Measurements from ENCODE around the gene SPAG6.
"Not testable (repeated sequence)": the region's sequence is repeated elsewhere in the genome, so short reads cannot be mapped to it uniquely, and the experiment has no call there.

The SPAG6 gene

DNA sequence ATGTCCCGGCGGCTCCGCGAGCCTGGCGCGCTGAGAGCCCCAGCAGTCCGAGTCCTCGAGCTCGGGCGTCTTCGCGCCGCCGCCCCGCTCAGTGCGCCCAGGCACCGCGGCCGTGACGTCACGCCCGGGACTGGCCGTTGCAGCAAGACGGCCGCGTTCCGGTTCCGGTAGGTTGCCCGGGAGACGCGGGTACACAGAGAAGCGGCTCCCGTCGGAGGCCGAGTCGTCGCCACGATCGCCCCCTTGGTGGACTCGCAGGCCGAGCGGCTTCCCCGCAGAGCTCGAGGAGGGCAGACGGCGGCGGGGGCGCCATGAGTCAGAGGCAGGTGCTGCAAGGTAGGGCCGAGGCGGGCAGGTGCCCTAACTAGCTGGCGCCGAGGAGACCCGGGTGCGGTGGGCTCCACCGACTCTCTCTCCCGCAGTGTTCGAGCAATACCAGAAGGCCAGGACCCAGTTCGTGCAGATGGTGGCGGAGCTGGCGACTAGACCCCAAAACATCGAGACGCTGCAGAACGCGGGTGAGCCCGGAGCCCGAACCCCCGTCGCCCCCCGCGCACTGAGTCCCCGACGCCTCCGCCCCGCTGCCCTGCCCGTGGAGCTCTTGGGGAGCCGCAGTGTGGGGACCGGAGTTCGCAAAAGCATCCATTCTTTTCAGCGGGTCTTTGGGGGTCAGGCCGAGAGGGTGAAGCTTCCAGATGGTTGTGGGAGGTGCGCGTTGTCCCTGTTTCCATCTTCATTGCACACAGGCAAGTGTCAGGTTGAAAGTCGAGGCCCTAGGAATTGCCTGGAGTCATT, at the start of gene SPAG6:
Gene SPAG6, plus strand, starts transcription at position 196 of the 795 bp plus-strand sequence. Its CDS starts 116 bp downstream, at position 312.
- DNase-seq: no peak

DNA sequence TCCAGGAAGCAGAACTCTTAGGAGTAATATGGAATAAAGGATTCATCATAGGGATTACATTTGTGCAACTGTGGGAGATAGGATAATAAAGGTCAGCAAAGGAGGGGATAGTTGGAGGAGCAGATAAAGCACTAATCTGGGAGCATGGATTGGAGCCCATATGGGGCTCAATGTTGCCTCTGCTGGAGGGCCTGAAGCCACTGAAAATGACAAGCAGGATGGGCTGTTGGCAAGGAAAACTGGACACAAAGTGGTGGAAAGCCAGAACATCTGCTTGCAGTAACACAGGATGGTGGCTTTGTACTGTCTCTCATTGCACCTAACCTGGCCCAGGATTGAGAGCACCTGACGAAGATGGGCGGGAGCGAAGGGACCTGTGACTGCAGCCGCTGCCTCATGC, 44.1 kb upstream of the SPAG6 start:
- no peak for DNase-seq

DNA sequence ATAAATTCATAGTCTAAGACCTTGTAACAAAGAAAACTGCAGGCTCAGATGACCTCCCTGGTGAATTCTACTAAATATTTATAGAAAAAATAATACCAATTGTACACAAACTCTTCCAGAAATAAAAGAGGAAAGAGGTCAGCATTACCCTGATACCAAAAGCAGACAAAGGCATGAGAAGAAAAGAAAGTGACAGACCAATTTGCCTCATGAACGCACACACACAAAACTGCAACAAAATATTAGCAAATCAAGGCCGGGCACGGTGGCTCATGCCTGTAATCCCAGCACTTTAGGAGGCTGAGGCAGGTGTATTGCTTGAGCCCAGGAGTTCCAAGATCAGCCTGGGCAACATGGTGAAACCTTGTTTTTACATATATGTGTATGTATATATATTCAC, 41.8 kb upstream of the SPAG6 start:
- no peak for DNase-seq

DNA sequence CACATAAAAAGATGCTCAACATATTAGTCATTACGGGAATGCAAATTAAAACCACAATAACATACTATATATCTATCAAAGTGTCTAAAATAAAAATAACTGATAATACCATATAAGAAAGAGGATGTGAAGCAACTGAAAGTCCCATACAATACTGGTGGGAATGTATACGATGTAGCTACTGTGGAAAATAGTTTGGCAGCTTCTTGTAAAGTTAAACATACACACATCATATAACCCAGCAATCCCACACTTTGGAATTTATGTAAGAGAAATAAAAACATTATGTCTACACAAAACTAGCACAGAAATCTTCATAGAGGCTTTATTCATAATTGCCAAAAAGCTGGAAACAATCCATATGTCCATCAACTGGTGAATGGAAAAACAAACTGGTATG, 39.6 kb upstream of the SPAG6 start:
- no peak for DNase-seq

DNA sequence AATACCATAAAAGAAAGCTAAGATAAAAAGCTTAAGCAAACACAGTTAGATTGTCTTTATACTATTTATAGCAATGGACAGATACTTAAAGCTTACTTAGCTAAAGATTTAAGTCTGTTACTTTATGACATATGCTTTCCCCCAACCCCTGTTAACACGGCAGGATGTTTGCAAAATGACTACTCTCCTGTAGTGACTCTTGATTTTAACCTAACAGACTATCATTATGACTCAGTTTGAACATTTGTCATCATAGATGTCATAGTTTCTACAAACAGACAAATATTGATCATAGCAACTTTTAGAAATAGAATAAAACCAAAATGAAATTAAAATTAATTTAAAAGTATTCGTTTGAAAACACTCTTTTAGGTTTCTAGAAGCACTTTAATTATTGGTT, 36.9 kb upstream of the SPAG6 start:
- no peak for DNase-seq

DNA sequence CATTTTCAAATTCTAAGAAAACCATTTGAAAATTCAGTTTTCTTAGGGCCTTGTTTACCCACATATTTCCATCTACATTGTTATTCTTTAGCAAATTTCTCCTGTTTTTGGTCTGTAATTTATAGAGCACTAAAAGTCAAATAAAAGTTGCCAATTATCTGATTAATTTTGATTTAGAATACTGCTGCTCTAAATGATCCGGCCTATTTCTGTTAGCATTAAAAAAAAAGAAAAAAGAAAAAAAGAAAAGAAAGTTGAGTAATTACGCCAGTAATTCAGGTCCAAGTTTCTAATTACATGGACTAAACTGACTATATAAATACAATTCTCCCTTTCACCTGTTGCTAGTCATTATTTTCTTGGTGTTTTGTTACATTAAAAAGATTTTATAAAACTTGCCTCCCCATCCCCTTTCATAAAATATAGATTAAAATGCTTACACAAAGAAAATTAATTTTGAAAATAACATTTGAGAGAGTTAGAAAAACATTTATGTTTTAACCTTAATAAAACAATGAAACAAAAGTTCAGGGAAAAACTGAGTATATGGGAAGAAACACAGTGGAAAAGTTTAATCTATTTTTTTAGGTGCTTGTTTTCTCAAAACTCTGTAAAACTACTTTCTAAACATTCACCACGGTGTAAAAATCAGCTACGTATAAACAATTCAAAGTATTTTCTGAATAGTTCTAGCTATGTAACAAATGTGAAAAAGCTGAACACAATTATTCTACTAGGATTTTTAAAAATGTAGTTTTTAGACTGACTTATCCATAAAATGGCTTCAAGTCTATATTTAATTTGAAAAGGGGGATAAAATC, 35.9 kb upstream of the SPAG6 start:
- DNase-seq: no peak

DNA sequence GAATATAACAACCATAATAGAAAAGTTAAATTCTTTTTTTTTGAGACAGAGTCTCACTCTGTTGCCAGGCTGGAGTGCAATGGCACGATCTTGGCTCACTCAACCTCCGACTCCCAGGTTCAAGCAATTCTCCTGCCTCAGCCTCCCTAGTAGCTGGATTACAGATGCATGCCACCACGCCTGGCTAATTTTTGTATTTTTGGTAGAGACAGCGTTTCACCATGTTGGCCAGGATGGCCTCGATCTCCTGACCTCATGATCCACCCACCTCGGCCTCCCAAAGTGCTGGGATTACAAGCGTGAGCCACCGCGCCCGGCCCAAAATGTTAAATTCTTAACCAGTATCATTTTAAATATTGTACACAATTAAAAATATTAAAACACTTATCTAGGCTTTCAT, 35.3 kb upstream of the SPAG6 start:
- DNase-seq: not testable (repeated sequence)

DNA sequence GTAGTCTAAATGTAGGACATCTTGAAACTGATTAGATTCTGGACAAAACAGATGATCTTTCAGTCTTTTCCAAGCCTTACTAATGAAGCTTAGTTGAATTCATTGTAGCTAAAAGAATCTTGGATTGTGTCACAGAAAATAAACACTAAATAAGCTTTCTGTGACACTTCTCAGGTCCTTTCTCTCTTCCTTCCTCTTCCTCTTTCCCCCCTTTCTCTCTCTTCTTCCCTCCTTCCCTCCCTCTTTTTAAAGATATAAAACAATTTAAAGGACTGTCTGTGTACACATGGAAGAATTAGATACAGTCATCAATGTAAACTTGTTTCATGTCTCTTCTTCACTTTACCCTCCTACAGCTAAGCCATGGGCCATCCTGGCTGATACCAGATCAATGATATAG, 34.4 kb upstream of the SPAG6 start:
- DNase-seq: no peak

DNA sequence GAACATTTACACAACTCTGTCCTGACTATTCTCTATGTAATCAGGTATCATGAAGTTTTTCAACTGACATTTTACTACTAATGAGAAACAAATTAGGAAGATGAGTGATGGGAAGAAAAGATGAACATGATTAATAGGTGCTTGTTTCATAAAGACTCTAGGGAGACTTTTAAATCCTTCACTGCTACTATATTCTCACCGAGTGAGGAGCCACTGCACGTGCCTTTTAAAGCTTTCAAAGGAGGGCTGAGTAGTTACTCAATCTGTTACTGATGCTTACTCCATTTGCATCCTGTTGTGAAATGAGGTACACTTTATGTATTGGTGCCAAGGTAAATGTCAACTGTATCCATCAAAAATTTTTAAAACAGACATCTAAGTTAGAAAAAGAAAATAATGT, 30.4 kb upstream of the SPAG6 start:
- no peak for DNase-seq

DNA sequence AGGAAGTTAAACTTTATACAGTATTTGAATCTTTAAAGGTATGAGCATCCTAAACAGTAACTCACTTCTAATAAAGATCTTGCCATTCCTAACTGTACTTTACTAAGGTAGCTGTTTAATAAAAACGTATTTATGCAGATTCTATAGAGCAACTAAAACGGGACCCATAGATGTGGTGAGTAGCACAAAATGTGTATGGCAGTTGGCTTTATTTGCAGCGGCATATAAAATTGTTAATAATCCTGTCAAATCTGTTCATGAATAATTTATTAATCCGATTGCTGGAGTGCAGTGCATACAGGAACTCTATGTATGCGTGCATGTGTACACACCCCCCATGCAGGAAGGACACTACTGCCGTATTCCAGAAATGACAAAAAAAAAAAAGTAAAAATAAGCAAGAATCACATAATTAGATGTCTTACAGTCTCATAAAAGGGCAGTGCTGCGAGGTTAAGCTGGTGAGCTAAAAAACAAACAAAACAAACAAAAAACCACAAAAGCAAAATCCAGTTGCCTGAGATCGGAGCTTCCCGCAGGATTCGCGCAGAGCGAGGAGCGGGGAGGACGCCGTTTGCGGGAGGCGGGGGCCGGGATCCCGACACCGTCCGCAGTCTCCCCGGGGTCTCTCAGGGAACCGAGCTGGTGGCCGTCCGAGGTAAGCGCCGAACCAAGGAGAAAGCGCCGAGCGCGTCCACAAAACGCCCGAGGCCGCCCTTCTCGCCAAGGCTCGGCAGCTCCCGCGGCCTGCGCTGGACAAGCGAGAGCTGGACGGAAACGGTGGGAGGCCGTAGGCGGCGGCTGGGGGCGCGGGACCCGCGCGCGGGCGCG, 29.6 kb upstream of the SPAG6 start:
- DNase-seq: no peak

DNA sequence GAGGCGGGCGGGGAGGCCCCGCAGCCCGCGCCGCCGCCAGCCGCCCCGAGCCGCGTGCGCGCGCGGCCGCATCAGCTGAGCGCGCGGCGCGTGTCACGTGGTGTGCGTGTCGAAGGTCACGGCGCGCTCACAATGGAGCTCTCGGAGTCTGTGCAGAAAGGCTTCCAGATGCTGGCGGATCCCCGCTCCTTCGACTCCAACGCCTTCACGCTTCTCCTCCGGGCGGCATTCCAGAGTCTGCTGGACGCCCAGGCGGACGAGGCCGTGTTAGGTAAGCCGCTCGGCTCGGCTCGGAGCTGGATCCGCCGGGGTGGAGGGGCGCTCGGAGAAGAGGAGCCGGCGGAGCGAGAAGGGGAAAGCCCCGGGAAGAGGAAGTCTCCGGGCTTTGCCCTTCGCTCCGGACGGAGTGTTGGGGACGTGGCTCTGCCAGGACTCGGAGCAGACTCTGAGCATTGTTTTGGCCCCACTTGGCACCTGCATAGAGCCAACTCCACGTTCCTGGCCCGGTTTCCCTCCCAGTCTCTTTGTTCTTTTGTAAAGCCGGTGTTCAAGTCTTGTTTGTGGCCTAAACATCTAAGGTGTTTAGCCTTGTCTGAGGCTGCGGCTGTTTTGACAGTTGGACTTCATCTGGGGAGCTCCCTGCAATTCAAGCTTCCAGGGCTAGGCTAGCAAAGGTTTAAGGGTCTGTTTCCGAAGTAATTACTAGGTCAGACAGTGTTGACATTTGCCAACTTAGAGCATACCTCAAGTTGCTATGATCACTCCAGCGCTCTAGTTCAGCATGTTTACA, 28.8 kb upstream of the SPAG6 start, which contains the start of gene COMMD3:
Gene COMMD3, plus strand, starts transcription at position 103 of the 790 bp plus-strand sequence. Its CDS starts 30 bp downstream, at position 133.
- DNase-seq: no peak

DNA sequence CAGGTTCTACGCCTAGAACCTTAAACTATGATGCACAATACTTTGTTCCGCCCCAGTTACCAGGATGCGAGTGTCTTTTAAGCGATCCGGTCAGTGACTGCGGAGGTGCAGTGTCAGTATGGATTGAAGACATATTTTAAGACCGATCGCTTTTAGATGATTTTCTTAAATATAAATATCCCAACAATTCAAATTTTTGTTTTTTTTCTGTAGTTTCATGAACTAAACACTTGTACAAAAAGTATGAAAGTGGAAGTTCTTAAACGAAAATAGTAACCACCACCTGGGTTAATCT, 28.3 kb upstream of the SPAG6 start:
- DNase-seq: no peak

DNA sequence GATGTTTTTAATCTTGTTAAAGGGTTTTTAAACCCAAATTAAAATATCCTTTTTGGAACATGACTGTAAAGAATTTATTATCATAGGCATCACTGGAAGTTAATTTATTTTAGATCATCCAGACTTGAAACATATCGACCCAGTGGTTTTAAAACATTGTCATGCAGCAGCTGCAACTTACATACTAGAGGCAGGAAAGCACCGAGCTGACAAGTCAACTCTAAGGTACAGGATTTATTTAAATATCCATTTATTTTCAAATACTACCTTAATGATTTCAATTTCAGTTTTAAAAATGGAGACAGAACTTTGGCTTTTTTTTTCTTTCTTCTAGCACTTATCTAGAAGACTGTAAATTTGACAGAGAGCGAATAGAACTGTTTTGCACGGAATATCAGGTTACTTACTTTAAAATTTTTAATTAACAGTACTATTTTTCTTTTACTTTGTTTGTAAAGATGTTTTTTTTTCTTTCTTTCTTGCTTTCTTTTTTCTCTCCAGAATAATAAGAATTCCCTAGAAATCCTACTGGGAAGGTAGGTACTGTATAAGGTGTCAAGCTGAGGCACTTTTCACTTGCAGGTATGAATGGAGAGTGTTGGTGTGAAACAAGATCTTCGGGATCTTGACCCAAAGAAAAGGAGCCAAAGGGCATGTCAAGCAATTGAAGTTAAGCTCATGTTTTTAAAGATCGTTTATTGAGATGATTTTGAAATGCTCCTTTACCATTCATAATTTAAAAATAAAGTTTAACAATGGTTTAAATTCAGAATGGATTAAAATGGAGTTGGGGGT, 27.3 kb upstream of the SPAG6 start:
- DNase-seq: no peak

DNA sequence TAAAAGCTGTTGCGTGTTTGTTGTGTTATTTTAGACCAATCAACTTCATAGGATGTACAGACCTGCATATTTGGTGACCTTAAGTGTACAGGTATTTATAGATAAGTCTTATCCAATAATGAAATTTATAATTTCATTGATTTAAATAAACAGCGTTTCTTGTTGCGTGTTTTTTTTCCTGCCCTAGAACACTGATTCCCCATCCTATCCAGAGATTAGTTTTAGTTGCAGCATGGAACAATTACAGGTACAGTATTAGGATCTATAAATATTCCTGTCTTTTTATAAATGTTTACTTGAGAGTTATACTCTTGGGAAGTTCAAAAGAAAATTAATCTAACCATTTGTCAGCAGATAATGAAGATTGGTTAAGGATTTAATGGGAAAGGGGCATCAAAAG, 26.5 kb upstream of the SPAG6 start:
- no peak for DNase-seq

DNA sequence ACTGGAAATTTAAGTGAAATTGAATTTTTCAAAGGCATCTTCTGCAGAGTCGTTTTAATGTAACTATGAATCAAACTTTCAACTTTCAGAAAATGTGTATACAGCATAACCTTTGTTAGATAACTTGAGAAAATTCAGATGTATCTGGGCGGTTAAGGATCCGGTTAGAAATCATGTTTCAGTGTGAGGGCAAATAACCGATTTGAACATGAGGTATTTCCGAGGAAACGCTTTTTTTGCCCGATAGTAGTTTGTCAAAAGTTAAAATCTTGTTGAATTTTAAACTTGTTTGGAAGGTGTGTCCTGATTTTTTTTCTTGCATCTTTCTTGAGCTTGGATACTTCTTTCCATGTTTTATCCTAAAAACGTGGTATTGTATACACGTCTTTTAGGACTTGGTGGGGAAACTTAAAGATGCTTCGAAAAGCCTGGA, 25.7 kb upstream of the SPAG6 start:
- DNase-seq: no peak

DNA sequence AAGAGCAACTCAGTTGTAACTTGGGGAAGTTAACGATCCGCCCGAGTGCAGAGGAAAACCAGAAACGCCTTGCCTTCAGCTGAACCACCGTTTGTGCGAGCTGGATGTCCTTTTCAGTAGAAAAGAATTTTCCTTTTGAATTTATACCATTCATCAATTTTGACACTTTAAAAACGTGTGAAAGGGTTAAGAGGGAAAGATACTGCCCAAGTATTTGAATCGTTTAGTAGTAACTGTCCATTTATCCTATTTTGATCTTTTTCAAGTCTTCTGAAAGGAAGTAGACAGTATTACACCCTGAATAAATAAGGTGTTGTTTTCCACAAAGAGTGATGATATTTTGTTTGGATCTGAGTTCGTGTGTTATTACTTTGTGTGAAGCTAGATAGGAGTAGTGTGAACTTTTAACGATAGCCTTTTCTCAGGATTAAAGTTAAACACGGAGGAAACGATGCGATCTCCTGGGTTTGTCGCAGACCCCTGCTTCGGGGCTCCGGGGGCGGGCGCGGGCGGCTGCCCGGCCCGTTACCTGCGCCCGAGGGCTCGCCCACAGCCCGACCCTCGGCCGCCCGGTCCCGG, 25.2 kb upstream of the SPAG6 start:
- no peak for DNase-seq

DNA sequence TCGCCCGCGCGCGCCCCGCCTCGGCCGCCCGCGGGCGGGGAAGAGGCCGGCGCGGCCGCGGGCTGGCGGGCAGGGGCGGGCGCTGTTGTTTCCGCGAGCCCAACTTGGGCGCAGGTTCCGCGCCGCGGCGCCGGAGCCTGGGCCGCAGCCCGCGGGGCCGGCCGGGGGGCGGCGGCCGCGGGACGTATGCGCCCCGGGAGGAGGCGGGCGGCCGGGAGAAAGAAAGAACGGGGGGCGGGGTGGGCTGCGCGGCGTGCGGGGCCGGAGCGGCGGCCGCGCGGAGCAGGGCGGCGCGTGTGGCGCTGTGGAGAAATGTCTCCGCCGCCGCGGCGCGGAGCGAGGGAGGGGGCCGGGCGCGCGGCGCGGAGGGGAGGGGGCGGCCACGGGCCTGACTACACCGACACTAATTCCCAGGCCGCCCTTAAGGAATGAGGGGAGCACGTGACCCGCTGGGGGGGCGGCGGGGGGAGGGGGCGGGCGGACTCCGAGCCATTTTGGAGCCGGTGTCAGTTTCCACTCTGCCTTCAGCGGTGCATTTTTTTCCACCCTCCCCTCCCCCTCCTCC, 24.6 kb upstream of the SPAG6 start, which contains the start of gene BMI1:
Gene BMI1, plus strand, starts transcription at position 509 of the 565 bp plus-strand sequence. CDS start 5,351 bp downstream, outside the sequence.
- no peak for DNase-seq

DNA sequence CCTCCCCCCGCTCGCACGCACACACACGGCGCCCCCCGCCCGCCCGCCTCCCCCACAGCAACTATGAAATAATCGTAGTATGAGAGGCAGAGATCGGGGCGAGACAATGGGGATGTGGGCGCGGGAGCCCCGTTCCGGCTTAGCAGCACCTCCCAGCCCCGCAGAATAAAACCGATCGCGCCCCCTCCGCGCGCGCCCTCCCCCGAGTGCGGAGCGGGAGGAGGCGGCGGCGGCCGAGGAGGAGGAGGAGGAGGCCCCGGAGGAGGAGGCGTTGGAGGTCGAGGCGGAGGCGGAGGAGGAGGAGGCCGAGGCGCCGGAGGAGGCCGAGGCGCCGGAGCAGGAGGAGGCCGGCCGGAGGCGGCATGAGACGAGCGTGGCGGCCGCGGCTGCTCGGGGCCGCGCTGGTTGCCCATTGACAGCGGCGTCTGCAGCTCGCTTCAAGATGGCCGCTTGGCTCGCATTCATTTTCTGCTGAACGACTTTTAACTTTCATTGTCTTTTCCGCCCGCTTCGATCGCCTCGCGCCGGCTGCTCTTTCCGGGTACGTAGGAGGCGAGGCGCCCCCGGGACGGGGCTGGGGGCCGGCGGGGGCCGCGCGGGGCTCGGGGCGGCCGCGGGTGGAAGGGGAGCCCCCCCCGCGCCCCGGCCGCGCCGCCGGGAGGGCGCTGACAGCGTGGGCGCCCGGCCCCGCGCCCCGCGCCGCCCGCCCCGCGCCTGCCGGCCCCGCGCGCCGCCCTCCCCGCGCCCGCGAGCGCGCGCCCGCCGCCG, 24.0 kb upstream of the SPAG6 start:
- DNase-seq: no peak

DNA sequence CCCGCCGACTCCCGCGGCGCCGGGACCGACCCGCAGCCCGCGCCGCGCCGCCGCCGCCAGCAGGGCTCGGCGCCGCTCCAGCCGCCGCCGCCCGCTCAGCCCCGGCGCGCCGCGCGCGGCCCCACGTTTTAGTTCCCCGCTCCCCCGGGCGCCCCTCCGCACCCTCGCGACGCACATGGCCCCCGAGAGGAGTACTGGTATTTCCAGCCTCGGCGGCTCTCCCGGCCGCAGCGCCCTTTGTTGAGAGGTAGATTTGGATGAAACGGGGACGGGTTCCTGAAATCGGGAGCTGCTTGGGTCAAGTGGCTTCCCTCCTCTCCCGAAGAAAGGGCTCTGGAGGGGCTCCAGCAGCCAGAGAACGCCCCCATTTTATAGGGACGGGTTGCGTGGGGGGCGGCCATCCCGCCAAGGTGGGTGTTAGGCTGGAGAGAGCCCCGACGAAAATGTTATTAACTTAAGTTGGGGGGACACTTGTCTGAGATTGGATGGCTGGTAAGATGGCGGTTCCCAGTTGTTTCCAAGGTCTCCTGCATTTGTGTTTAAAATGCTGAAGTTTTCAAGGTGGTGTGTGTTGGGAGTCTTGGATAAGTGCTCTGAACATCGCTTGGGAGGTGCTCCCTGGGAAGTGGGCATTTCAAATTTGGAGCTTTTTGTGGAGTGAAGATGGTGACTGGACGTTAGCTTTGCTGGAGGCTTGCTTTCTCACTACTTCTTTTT, 23.2 kb upstream of the SPAG6 start:
- DNase-seq: no peak

All from SIG-M5 (cell line).